Activated T-cell treated with anti-CD3 and anti-CD28 coated beads, Interleukin-2, amount 50 U/mL, for 24 hours (primary cell): Measurements from ENCODE around the gene TRAF3.
"Not testable (repeated sequence)": the region's sequence is repeated elsewhere in the genome, so short reads cannot be mapped to it uniquely, and the experiment has no call there.

Experiments
- DNase-seq: peaks from one replicate; pipeline ENCODE4 v3.0.0-alpha.2; 2020
- H3K27ac Mint-ChIP-seq: 2 replicates; pipeline ENCODE4 v1.8.0; 2020; ENCODE audit warnings: mild to moderate bottlenecking, mixed read lengths
- H3K27me3 Mint-ChIP-seq: 2 replicates; pipeline ENCODE4 v1.8.0; 2020; ENCODE audit warnings: mixed read lengths
- H3K36me3 Mint-ChIP-seq: 2 replicates; pipeline ENCODE4 v1.8.0; 2020; ENCODE audit warnings: low read depth, mixed read lengths
- H3K4me1 Mint-ChIP-seq: 2 replicates; pipeline ENCODE4 v1.8.0; 2020; ENCODE audit warnings: low read depth, mixed read lengths
- H3K4me3 Mint-ChIP-seq: 2 replicates; pipeline ENCODE4 v1.8.0; 2020; ENCODE audit warnings: mild to moderate bottlenecking, moderate library complexity, mixed read lengths
- H3K9me3 Mint-ChIP-seq: 2 replicates; pipeline ENCODE4 v1.8.0; 2020; ENCODE audit warnings: mixed read lengths

Gene TRAF3

GRCh38 chr14:102878174-102878969, 101.1 kb downstream of the TRAF3 start:
- no peaks in the 10 kb centered on the region for H3K9me3 Mint-ChIP-seq
- H3K36me3 Mint-ChIP-seq: peaks cover 44% of the 10 kb centered on the region
- peaks cover 19% of the 10 kb centered on the region for H3K4me1 Mint-ChIP-seq
- DNase-seq: no peak
- H3K27me3 Mint-ChIP-seq: no peaks in the 10 kb centered on the region
- peak overlapping the region; percentile 76 for H3K27ac Mint-ChIP-seq
- H3K4me3 Mint-ChIP-seq: no peak overlapping the region

- Mint-ChIP-seq H3K27me3 (no peaks in the 10 kb centered on the region), H3K9me3 (no peaks in the 10 kb centered on the region), H3K4me1 (peaks cover 24% of the 10 kb centered on the region), H3K4me3 (no peak overlapping the region), H3K27ac (peak overlapping the region; percentile 76), H3K36me3 (peaks cover 44% of the 10 kb centered on the region)
- DNase-seq: no peak
Measured at GRCh38 chr14:102878970-102879460, 101.8 kb downstream of the TRAF3 start.

GRCh38 chr14:102882226-102882906, 105.1 kb downstream of the TRAF3 start:
- Mint-ChIP-seq H3K27ac (peak overlapping the region; percentile 89), H3K36me3 (peaks cover 76% of the 10 kb centered on the region), H3K4me1 (peaks cover 28% of the 10 kb centered on the region)

DNA sequence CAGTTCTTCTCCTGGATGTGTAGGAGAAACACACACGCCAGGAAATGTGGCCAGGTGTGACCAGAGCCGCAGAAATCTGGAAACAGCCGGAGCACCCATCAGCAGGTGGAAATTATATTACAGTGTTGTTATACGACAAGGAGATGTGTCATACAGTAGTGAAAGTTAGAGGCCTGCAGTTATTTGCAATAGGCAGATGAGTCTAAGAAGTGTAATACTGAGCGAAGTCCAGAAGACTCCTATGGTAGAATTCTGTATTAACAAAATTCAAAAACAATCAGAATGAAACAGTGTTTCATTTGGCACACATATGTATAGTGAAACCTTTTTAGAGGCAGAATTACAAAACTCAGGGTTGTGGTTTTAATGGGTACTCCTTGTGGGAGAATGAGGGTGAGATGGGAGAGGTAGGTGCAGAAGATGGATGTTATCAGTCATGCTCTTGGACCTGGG, 105.9 kb downstream of the TRAF3 start:
- Mint-ChIP-seq H3K9me3 (no peaks in the 10 kb centered on the region), H3K27me3 (no peaks in the 10 kb centered on the region), H3K27ac (peak overlapping the region; percentile 89), H3K4me3 (no peak overlapping the region), H3K36me3 (peaks cover 84% of the 10 kb centered on the region), H3K4me1 (peaks cover 28% of the 10 kb centered on the region)
- DNase-seq: peak; percentile 29

More at GRCh38 chr14:102882226-102882906, 105.1 kb downstream of the TRAF3 start:
- no peak overlapping the region for H3K4me3 Mint-ChIP-seq
- no peaks in the 10 kb centered on the region for H3K9me3 Mint-ChIP-seq
- peak; percentile 16 for DNase-seq
- H3K27me3 Mint-ChIP-seq: no peaks in the 10 kb centered on the region

GRCh38 chr14:102883554-102883953, 106.3 kb downstream of the TRAF3 start:
- H3K36me3 Mint-ChIP-seq: peaks cover 88% of the 10 kb centered on the region
- no peak overlapping the region for H3K4me3 Mint-ChIP-seq
- peak overlapping the region; percentile 89 for H3K27ac Mint-ChIP-seq
- H3K9me3 Mint-ChIP-seq: no peaks in the 10 kb centered on the region
- no peaks in the 10 kb centered on the region for H3K27me3 Mint-ChIP-seq
- H3K4me1 Mint-ChIP-seq: peaks cover 28% of the 10 kb centered on the region
- DNase-seq: peak; percentile 22

- H3K27me3 Mint-ChIP-seq: no peaks in the 10 kb centered on the region
- H3K4me1 Mint-ChIP-seq: peaks cover 28% of the 10 kb centered on the region
- H3K27ac Mint-ChIP-seq: peak overlapping the region; percentile 64
- no peak for DNase-seq
- H3K4me3 Mint-ChIP-seq: no peak overlapping the region
- H3K9me3 Mint-ChIP-seq: no peaks in the 10 kb centered on the region
- H3K36me3 Mint-ChIP-seq: peaks cover 93% of the 10 kb centered on the region
Measured at GRCh38 chr14:102885737-102886447, 108.6 kb downstream of the TRAF3 start.

- no peak for DNase-seq
- Mint-ChIP-seq H3K36me3 (peaks cover 93% of the 10 kb centered on the region), H3K9me3 (no peaks in the 10 kb centered on the region), H3K27ac (peak overlapping the region; percentile 40), H3K4me3 (no peak overlapping the region), H3K27me3 (no peaks in the 10 kb centered on the region), H3K4me1 (peaks cover 6% of the 10 kb centered on the region)
Measured at GRCh38 chr14:102888748-102889147, 111.5 kb downstream of the TRAF3 start.

- peaks cover 95% of the 10 kb centered on the region for H3K36me3 Mint-ChIP-seq
Measured at GRCh38 chr14:102889615-102890014, 112.4 kb downstream of the TRAF3 start.

DNA sequence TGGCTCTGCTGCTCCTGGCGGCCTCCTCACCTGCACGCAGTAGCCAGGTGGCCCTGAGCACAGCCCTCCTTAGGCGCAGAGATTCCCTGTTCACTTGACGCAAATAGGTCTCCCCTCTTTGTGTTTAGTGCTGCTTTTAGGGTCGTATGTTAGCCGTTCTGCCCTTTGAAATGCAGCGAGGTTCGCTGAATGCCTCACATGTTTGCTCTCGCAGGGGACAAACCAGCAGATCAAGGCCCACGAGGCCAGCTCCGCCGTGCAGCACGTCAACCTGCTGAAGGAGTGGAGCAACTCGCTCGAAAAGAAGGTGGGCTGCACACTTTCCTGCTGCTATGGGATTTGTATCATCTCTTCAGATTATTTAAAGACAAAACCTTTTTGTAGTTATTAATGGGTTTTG, 113.9 kb downstream of the TRAF3 start:
- no peak for DNase-seq
- H3K4me1 Mint-ChIP-seq: no peaks in the 10 kb centered on the region
- no peaks in the 10 kb centered on the region for H3K27me3 Mint-ChIP-seq
- H3K9me3 Mint-ChIP-seq: no peaks in the 10 kb centered on the region
- H3K36me3 Mint-ChIP-seq: peaks cover 95% of the 10 kb centered on the region
- no peak overlapping the region for H3K4me3 Mint-ChIP-seq
- no peak overlapping the region for H3K27ac Mint-ChIP-seq

More at GRCh38 chr14:102889615-102890014, 112.4 kb downstream of the TRAF3 start:
- Mint-ChIP-seq H3K27ac (peak overlapping the region; percentile 45), H3K4me3 (no peak overlapping the region), H3K4me1 (peaks cover 2% of the 10 kb centered on the region), H3K27me3 (no peaks in the 10 kb centered on the region), H3K9me3 (no peaks in the 10 kb centered on the region)
- no peak for DNase-seq

GRCh38 chr14:102891556-102891955, 114.3 kb downstream of the TRAF3 start:
- H3K9me3 Mint-ChIP-seq: no peaks in the 10 kb centered on the region
- no peaks in the 10 kb centered on the region for H3K4me1 Mint-ChIP-seq
- H3K4me3 Mint-ChIP-seq: no peak overlapping the region
- no peaks in the 10 kb centered on the region for H3K27me3 Mint-ChIP-seq
- DNase-seq: no peak
- H3K36me3 Mint-ChIP-seq: peaks cover 95% of the 10 kb centered on the region
- H3K27ac Mint-ChIP-seq: no peak overlapping the region

- DNase-seq: no peak
- no peak overlapping the region for H3K4me3 Mint-ChIP-seq
- H3K36me3 Mint-ChIP-seq: peaks cover 95% of the 10 kb centered on the region
- H3K4me1 Mint-ChIP-seq: no peaks in the 10 kb centered on the region
- H3K27ac Mint-ChIP-seq: no peak overlapping the region
- H3K27me3 Mint-ChIP-seq: no peaks in the 10 kb centered on the region
- H3K9me3 Mint-ChIP-seq: no peaks in the 10 kb centered on the region
Measured at GRCh38 chr14:102892651-102893050, 115.4 kb downstream of the TRAF3 start.

- Mint-ChIP-seq H3K27me3 (no peaks in the 10 kb centered on the region), H3K36me3 (peaks cover 93% of the 10 kb centered on the region), H3K4me1 (peaks cover 3% of the 10 kb centered on the region), H3K9me3 (no peaks in the 10 kb centered on the region), H3K4me3 (no peak overlapping the region), H3K27ac (peak overlapping the region; percentile 32)
- DNase-seq: no peak
Measured at GRCh38 chr14:102893452-102893851, 116.2 kb downstream of the TRAF3 start.

DNA sequence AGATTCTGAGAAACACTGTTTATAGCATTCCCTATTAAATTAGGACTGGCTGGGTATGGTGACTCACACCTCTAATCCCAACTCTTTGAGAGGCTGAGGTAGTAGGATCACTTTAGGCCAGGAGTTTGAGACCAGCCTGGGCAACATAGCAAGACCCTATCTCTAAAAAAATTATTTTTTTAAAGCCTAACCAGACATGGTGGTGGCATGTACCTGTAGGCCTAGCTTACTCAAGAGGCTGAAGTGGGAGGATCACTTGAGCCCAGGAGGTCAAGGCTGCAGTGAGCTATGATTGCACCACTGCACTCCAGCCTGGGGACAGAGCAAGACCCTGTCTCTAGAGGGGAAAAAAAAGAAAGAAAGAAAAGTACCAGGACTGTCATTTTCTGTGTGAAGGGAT, 119.5 kb downstream of the TRAF3 start:
- H3K4me3 Mint-ChIP-seq, DNase-seq, H3K9me3 Mint-ChIP-seq, H3K27me3 Mint-ChIP-seq: not testable (repeated sequence)
- peaks cover 99% of the 10 kb centered on the region for H3K36me3 Mint-ChIP-seq
- H3K27ac Mint-ChIP-seq: peak overlapping the region; percentile 52
- peaks cover 25% of the 10 kb centered on the region for H3K4me1 Mint-ChIP-seq

- Mint-ChIP-seq H3K9me3 (no peaks in the 10 kb centered on the region), H3K27ac (peak overlapping the region; percentile 73), H3K36me3 (peaks cover 99% of the 10 kb centered on the region), H3K4me1 (peaks cover 25% of the 10 kb centered on the region), H3K27me3 (no peaks in the 10 kb centered on the region), H3K4me3 (no peak overlapping the region)
- DNase-seq: no peak
Measured at GRCh38 chr14:102897299-102898027, 120.2 kb downstream of the TRAF3 start.
